Adipocyte (in vitro differentiated cells): ENCODE data around the gene GALNT3.

ENCODE experiments used
- DNase-seq: peaks from one replicate; pipeline ENCODE4 v3.0.0-alpha.2; 2015; ENCODE audit warnings: low read depth
- H3K27me3 ChIP-seq: replicated peaks from 2 replicates; pipeline ENCODE4 v1.7.0; 2013; ENCODE audit warnings: mild to moderate bottlenecking, low read length, moderate library complexity; ENCODE audit not compliant: control insufficient read depth, insufficient read depth
- H3K36me3 ChIP-seq: 2 replicates; pipeline ENCODE4 v1.7.0; 2013; ENCODE audit warnings: low read length, mild to moderate bottlenecking, moderate library complexity; ENCODE audit not compliant: control insufficient read depth, insufficient read depth, severe bottlenecking
- H3K4me1 ChIP-seq: 2 replicates; pipeline ENCODE4 v1.7.0; 2013; ENCODE audit warnings: mild to moderate bottlenecking, low read length, moderate library complexity; ENCODE audit not compliant: control insufficient read depth, insufficient read depth
- H3K4me3 ChIP-seq: 2 replicates; pipeline ENCODE4 v1.7.0; 2013; ENCODE audit warnings: mild to moderate bottlenecking, low read length, moderate library complexity
- H3K9ac ChIP-seq: 2 replicates; pipeline ENCODE4 v1.7.0; 2013; ENCODE audit warnings: mild to moderate bottlenecking, low read length, moderate library complexity
- H3K9me3 ChIP-seq: 2 replicates; pipeline ENCODE4 v1.7.0; 2013; ENCODE audit warnings: mild to moderate bottlenecking, low read length, moderate library complexity; ENCODE audit not compliant: control insufficient read depth

The GALNT3 gene

GRCh38 chr2:165793779-165794535, at the start of gene GALNT3:
TSS of gene GALNT3 (minus strand) at chr2:165794247. CDS start at chr2:165770700, 23,547 bp downstream.
- peak; percentile 34 for DNase-seq
- H3K9ac ChIP-seq = no peak within 1 kb of the TSS
- no peaks in the 10 kb centered on the region for H3K36me3 ChIP-seq
- no peaks in the 10 kb centered on the region for H3K9me3 ChIP-seq
- H3K4me1 ChIP-seq = peaks cover 14% of the 10 kb centered on the region
- peaks cover 8% of the 10 kb centered on the region for H3K27me3 ChIP-seq
- peak within 1 kb of the TSS; percentile 77 for H3K4me3 ChIP-seq

GRCh38 chr2:165843351-165843750, 49.3 kb upstream of the GALNT3 start:
- Histone ChIP-seq H3K9ac (no peak overlapping the region), H3K9me3 (no peaks in the 10 kb centered on the region), H3K4me3 (no peak overlapping the region), H3K4me1 (peaks cover 6% of the 10 kb centered on the region), H3K27me3 (no peaks in the 10 kb centered on the region), H3K36me3 (no peaks in the 10 kb centered on the region)
- no peak for DNase-seq

DNA sequence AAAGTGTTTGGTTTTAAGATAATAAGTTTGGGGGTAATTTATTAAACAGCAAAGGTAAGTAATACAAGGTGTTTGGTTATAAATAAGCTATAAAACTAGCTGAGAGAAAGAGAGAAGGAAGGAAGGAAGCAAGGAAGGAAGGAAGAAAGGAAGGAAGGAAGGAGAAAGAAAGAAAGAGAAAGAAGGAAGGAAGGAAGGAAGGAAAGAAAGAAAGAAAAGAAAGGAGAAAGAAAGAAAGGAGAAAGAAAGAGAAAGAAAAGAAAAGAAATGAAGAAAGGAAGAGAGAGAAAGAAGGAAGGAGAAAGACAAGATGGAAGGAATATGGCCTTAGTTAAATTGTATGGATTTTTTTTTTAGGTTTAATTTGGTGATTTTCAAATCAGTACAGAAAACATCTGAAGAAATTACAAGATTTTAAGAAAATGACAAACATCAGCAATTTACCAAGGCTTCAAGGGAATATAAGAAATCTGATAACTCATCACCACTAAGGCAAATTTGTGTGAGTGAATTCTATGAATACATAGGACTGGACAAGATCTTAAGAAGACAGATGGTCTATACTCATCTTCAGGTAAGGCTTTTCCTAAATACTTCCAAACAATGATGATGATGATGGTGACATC, 46.4 kb upstream of the GALNT3 start:
- DNase-seq = no peak
- no peak overlapping the region for H3K4me3 ChIP-seq
- H3K27me3 ChIP-seq = no peaks in the 10 kb centered on the region
- H3K4me1 ChIP-seq = peaks cover 14% of the 10 kb centered on the region
- no peaks in the 10 kb centered on the region for H3K36me3 ChIP-seq
- H3K9me3 ChIP-seq = no peaks in the 10 kb centered on the region
- no peak overlapping the region for H3K9ac ChIP-seq

- no peak overlapping the region for H3K9ac ChIP-seq
- peak; percentile 19 for DNase-seq
- H3K36me3 ChIP-seq = no peaks in the 10 kb centered on the region
- H3K4me1 ChIP-seq = peaks cover 14% of the 10 kb centered on the region
- H3K27me3 ChIP-seq = no peaks in the 10 kb centered on the region
- H3K9me3 ChIP-seq = no peaks in the 10 kb centered on the region
- H3K4me3 ChIP-seq = no peak overlapping the region
Observed at GRCh38 chr2:165839610-165840009, 45.6 kb upstream of the GALNT3 start.

GRCh38 chr2:165837122-165837521, 43.1 kb upstream of the GALNT3 start:
- Histone ChIP-seq H3K4me3 (no peak overlapping the region), H3K9ac (no peak overlapping the region), H3K27me3 (no peaks in the 10 kb centered on the region), H3K9me3 (no peaks in the 10 kb centered on the region), H3K36me3 (no peaks in the 10 kb centered on the region), H3K4me1 (peaks cover 14% of the 10 kb centered on the region)
- DNase-seq = peak; percentile 45

GRCh38 chr2:165835363-165835762, 41.3 kb upstream of the GALNT3 start:
- Histone ChIP-seq H3K9me3 (no peaks in the 10 kb centered on the region), H3K9ac (no peak overlapping the region), H3K36me3 (no peaks in the 10 kb centered on the region), H3K4me3 (no peak overlapping the region), H3K27me3 (no peaks in the 10 kb centered on the region), H3K4me1 (peaks cover 14% of the 10 kb centered on the region)
- DNase-seq = no peak

DNA sequence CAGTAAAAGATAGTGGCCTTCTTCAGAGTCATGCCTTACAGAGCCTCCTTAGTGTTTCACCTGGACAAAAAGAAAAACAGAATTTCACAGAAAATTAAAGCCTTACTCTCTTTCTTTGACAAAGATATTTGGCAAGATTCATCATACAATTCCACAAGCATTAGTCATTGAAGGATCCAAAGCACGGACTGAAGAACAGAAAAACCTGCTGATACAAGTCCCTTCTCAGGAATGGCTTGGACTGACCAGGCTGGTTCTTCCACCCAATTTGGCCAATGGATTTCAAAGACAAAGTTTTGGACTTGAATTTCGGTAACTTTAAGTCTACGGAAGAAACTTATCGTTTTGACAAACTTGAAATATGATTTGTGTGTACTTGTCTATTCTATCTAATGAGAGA, 39.1 kb upstream of the GALNT3 start:
- Histone ChIP-seq H3K9me3 (no peaks in the 10 kb centered on the region), H3K4me3 (no peak overlapping the region), H3K36me3 (no peaks in the 10 kb centered on the region), H3K4me1 (peaks cover 14% of the 10 kb centered on the region), H3K27me3 (no peaks in the 10 kb centered on the region), H3K9ac (no peak overlapping the region)
- DNase-seq = peak; percentile 62

DNA sequence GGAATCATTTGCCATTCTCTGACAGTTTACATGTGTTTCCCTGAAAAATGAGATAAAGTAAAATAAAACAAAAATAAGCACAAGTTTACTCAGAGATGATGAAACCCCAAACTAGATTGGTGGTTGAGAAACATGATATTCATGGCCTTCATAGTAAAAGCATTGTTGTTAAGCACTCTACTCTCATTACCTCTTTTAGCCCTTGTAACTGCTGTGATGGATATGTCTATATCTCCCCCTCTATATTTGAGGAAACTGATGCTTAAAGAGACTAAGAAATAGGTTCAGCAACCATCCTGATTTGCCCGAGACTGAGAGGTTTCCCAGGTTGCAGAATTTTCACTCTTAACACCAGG, 33.9 kb upstream of the GALNT3 start:
- Histone ChIP-seq H3K36me3 (no peaks in the 10 kb centered on the region), H3K9me3 (no peaks in the 10 kb centered on the region), H3K4me1 (peaks cover 6% of the 10 kb centered on the region), H3K9ac (no peak overlapping the region), H3K4me3 (no peak overlapping the region), H3K27me3 (no peaks in the 10 kb centered on the region)
- peak; percentile 50 for DNase-seq

GRCh38 chr2:165827016-165827920, 33.2 kb upstream of the GALNT3 start:
- no peak overlapping the region for H3K9ac ChIP-seq
- H3K36me3 ChIP-seq = no peaks in the 10 kb centered on the region
- peak; percentile 8 for DNase-seq
- no peak overlapping the region for H3K4me3 ChIP-seq
- H3K27me3 ChIP-seq = no peaks in the 10 kb centered on the region
- H3K9me3 ChIP-seq = no peaks in the 10 kb centered on the region
- peaks cover 5% of the 10 kb centered on the region for H3K4me1 ChIP-seq

GRCh38 chr2:165825041-165825440, 31.0 kb upstream of the GALNT3 start:
- Histone ChIP-seq H3K4me1 (peaks cover 12% of the 10 kb centered on the region), H3K9me3 (no peaks in the 10 kb centered on the region), H3K4me3 (no peak overlapping the region), H3K36me3 (no peaks in the 10 kb centered on the region), H3K27me3 (no peaks in the 10 kb centered on the region), H3K9ac (no peak overlapping the region)
- DNase-seq = peak; percentile 57

DNA sequence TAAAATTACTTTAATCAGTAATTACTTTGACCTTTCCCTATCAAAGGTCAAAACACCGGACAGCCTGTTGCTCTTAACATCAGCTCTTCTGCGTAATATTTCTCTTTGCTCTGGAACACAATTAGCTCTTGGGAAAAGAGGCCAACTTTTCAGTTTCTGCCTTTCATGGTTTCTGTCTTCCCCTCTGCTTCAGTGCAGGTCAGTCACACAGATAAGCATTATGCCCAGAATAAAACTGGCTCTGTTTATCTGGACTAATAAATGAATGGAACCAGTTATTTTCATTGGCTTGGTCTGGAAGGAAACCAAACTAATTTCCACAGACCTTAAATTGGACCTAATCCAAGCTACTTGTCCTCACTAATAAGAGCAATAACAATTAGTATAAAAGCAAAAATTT, 26.2 kb upstream of the GALNT3 start:
- Histone ChIP-seq H3K4me1 (peaks cover 8% of the 10 kb centered on the region), H3K36me3 (no peaks in the 10 kb centered on the region), H3K9me3 (no peaks in the 10 kb centered on the region), H3K4me3 (no peak overlapping the region), H3K27me3 (no peaks in the 10 kb centered on the region), H3K9ac (no peak overlapping the region)
- DNase-seq = no peak
